Activated CD4-positive, alpha-beta memory T cell treated with anti-CD3 and anti-CD28 coated beads for 36 hours (primary cell): Measurements from ENCODE around the gene ACBD3. TPM values are rescaled to one million over a fixed set of nuclear protein-coding genes. Genes with fewer than 3 reads are reported as not detected.

Experiments used
- total RNA-seq, 2 experiments: library from RNA; stranded (reverse); gene quantifications; one replicate each; pipeline ENCODE4 v1.2.3, GENCODE V29; 2021

ACBD3 gene
- total RNA-seq, 2 experiments from 2014 or later = 18.7 to 20.7 TPM

Other genes with a start within 250 kb of the ACBD3 start
- gene LEFTY2, start 245.5 kb downstream of the ACBD3 start, total RNA-seq = not detected
- gene SDE2, start 187.4 kb downstream of the ACBD3 start, total RNA-seq = 10 to 100 TPM; 18.0 to 18.2 TPM
- gene H3-3A, start 124.0 kb downstream of the ACBD3 start, total RNA-seq = 100 to 1,000 TPM; 317 to 320 TPM
- gene MIXL1, start 36.9 kb upstream of the ACBD3 start, total RNA-seq = not detected
- 1 to 10 TPM; 9.5 to 9.6 TPM for gene LIN9, start 122.4 kb upstream of the ACBD3 start, total RNA-seq
- 100 to 1,000 TPM; 301 to 308 TPM for gene PARP1, start 221.4 kb upstream of the ACBD3 start, total RNA-seq